Fibroblast of the aortic adventitia (primary cell): ENCODE measurements around the gene TMEM37. TPM values are rescaled to one million over a fixed set of nuclear protein-coding genes. Genes with fewer than 3 reads are reported as not detected.

Experiments
- DNase-seq: peaks from one replicate; pipeline ENCODE4 v3.0.0-alpha.2; 2010; ENCODE audit warnings: low read depth
- H3K4me3 ChIP-seq: 2 replicates; pipeline ENCODE4 v1.5.1; 2011; ENCODE audit warnings: low read depth, mild to moderate bottlenecking, control low read depth, low read length, moderate library complexity
- total RNA-seq: library from RNA; depleted of rRNA; stranded (reverse); fragments of >200 nt; gene quantifications from 2 replicates; pipeline ENCODE4 v1.2.3, GENCODE V29; 2012; ENCODE audit warnings: low replicate concordance
- TF ChIP-seq, protein P1 (sequence below): IDR thresholded peaks from 2 replicates; pipeline ENCODE4 v1.5.1; 2011; ENCODE audit warnings: mild to moderate bottlenecking, low read length, control low read depth, inconsistent platforms; ENCODE audit not compliant: insufficient read depth

TMEM37 gene
- total RNA-seq, 1 donor, result not detected

DNA sequence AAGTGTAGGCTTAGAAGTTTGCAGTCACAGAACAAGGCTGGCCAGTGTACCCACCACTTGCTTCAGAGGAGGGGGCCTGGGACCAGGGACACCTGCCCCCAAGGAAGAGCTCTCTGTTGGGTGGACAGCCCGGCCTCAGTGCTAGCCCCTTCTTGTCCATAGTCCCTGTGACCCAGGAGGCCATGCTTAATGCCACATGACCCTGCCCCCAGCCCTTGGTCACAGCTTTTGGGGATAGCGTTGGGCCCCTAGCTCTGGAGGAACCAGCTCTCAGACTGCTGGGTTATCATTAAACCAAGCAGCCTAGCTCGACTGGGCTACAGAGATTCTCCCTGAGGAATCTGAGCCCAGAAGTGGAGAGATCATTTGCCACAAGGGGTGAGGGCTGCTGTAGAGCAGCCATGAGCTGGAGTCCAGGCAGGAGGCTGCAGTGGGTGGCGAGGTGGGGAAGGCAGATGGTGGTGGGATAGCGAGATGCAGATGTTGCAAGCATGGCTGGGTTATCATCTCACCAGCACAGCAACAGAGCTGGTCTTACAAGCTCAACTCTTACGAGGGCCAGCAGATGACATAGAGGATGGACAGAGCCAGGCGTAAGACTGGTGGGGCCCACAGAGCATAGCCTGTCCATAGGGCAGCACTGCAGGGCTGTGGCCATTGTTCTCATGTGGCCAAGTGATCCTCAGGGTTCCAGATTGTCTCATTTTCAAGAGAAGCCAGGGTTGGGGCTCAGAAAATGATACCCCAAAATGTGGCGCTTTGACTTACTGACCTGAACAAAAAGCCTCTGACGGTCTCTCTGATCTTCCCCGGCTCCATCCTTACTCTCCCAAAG, 7.2 kb upstream of the TMEM37 start:
- TF ChIP-seq, protein P1, sequence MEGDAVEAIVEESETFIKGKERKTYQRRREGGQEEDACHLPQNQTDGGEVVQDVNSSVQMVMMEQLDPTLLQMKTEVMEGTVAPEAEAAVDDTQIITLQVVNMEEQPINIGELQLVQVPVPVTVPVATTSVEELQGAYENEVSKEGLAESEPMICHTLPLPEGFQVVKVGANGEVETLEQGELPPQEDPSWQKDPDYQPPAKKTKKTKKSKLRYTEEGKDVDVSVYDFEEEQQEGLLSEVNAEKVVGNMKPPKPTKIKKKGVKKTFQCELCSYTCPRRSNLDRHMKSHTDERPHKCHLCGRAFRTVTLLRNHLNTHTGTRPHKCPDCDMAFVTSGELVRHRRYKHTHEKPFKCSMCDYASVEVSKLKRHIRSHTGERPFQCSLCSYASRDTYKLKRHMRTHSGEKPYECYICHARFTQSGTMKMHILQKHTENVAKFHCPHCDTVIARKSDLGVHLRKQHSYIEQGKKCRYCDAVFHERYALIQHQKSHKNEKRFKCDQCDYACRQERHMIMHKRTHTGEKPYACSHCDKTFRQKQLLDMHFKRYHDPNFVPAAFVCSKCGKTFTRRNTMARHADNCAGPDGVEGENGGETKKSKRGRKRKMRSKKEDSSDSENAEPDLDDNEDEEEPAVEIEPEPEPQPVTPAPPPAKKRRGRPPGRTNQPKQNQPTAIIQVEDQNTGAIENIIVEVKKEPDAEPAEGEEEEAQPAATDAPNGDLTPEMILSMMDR, result no peak
- no peak overlapping the region for H3K4me3 ChIP-seq
- DNase-seq, result no peak

DNA sequence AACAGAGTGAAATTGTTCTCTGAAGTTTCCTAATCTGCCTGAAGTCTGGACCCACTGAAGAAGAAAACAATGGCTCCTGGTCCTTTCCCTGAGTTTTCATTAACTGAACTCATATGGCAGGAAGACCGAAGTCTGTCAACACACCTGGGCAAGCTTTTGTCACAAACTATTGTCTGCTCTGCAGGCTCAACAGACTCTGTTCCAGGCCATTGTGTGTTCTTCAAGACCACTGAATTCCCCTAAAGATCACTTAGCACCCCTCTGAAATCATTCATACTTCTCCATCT, 6.6 kb upstream of the TMEM37 start:
- TF ChIP-seq, protein P1, result no peak
- H3K4me3 ChIP-seq, result no peak overlapping the region
- DNase-seq, result no peak

DNA sequence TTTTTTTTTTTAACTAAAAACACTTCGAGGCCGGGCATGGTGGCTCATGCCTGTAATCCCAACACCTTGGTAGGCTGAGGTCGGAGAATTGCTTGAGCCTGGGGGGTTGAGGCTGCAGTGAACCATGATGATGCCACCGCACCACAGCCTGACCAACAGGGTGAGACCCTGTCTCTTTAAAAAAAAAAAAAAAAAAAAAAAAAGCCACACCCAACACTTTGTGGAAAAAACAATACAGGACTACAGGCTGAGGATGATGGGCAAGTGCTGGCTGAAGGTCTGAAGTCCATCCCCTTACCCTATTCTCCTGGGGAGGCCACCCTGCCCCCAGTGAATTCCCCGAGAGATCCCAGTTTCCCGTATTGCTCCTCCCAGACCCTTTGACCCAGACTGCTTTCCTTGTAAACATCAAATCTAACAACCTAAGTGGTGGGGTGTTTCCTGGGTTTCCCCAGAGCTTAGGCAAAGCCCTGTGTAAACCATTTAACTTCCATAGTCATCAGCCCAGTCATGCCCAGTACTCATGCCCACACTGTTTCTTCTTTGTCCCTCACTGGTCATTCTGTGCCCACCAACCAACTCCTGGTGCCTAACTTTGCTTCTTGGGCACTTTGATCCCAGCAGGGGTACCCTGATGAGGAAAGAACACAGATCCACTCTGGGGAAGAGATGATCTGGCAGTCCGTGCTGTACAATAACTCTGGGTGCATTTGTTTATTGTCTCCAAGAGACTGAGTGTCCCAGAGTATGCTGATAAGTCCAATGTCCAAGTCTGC, 5.8 kb upstream of the TMEM37 start:
- DNase-seq, result no peak
- TF ChIP-seq, protein P1, result no peak
- H3K4me3 ChIP-seq, result no peak overlapping the region

DNA sequence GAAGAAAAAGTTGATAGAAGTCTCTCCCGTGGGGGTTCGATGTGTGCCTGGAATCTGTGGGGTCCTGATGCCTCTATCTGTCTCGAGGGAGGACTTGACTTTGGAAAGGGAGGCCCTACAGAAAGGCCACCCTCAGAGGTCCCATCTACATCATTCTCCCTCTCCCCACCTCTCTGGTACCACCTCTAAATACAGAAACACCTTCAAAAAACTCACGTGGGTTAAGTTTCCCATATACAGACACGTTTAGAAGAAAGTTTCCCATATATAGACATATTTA, 5.3 kb upstream of the TMEM37 start:
- TF ChIP-seq, protein P1, result no peak
- DNase-seq, result no peak
- no peak overlapping the region for H3K4me3 ChIP-seq

DNA sequence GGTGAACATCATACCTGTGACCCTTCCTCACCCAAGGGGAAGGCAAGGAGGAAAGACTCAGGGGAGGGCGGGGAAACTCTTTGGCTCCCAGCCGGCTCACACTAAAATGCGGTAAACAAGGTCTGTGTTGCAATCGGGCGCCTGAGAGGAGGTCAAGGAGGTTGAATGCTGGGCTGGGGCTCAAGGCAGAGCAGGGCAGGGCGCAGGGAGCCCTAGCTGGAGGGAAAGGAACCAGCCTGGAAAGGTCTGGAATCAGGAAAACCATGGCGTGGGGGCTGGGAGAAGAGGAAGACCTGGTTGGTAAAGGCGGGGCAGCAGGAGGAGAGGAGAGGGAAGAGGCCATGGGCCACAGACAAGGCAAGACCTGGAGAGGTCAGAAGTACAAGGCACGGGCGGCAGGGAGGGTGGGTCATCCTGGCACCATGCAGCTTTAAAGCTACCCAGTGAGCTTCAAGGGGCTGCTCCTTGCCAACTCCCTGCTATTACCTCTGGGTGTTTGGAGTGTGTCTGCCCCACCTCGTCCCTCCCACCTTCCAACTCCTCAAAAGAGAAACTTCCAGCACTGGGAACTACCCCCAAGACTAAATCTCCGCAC, 4.8 kb upstream of the TMEM37 start:
- H3K4me3 ChIP-seq, result no peak overlapping the region
- no peak for DNase-seq
- TF ChIP-seq, protein P1, result no peak

DNA sequence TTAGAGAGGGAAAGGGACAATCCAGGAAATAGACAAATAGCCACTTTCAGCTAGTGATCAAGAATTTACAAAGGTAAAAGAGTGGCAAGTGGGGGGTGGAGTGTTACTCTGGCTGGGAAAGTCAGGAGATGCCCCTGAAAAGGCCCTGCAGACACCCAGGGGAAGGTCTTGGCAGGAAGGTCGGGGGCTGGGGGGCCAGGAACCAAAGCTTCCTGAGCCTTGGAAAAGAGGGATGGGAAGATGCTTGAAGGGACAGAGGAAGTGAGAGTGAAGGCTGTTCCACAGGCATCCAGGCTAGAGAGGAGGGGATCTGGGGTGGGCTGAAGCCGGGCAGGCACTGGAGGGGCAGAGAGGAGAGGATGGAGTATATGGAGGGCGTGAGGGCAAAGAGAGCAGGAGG, 3.9 kb upstream of the TMEM37 start:
- no peak for DNase-seq
- no peak overlapping the region for H3K4me3 ChIP-seq
- TF ChIP-seq, protein P1, result no peak
